GM18858 (cell line): Measurements from ENCODE around the gene CLTCL1.
"Not testable (repeated sequence)": the region's sequence is repeated elsewhere in the genome, so short reads cannot be mapped to it uniquely, and the experiment has no call there.

Source experiments
- ATAC-seq: cut with Tn5 transposase; IDR thresholded peaks from one replicate; pipeline ENCODE4 v1.9.1; 2021; ENCODE audit not compliant: unreplicated experiment

The CLTCL1 gene

GRCh38 chr22:19291218-19291579 is 320 bp downstream of the CLTCL1 start:
- no peak for ATAC-seq

GRCh38 chr22:19290400-19291217 is 910 bp downstream of the CLTCL1 start:
- no peak for ATAC-seq

GRCh38 chr22:19289475-19290161 is 1.9 kb downstream of the CLTCL1 start:
- ATAC-seq: no peak

- no peak for ATAC-seq
These were observed 3.6 kb downstream of the CLTCL1 start for GRCh38 chr22:19287889-19288288.

- ATAC-seq: no peak
These were observed 4.3 kb downstream of the CLTCL1 start for GRCh38 chr22:19287076-19287707.

- ATAC-seq: no peak
These were observed 5.7 kb downstream of the CLTCL1 start for GRCh38 chr22:19285831-19286230.

GRCh38 chr22:19279143-19279542 is 12.4 kb downstream of the CLTCL1 start:
- ATAC-seq: not testable (repeated sequence)

- no peak for ATAC-seq
These were observed 13.7 kb downstream of the CLTCL1 start for GRCh38 chr22:19277785-19278184.

- no peak for ATAC-seq
These were observed 15.5 kb downstream of the CLTCL1 start for GRCh38 chr22:19275919-19276600.

GRCh38 chr22:19275513-19275912 is 16.0 kb downstream of the CLTCL1 start:
- no peak for ATAC-seq

- no peak for ATAC-seq
These were observed 16.4 kb downstream of the CLTCL1 start for GRCh38 chr22:19275104-19275503.

GRCh38 chr22:19271856-19272535 is 19.5 kb downstream of the CLTCL1 start:
- no peak for ATAC-seq

- no peak for ATAC-seq
These were observed 20.2 kb downstream of the CLTCL1 start for GRCh38 chr22:19271273-19271855.

- no peak for ATAC-seq
These were observed 20.6 kb downstream of the CLTCL1 start for GRCh38 chr22:19270873-19271272.

GRCh38 chr22:19266547-19267086 is 24.9 kb downstream of the CLTCL1 start:
- ATAC-seq: no peak

GRCh38 chr22:19265779-19266178 is 25.7 kb downstream of the CLTCL1 start:
- ATAC-seq: no peak

- no peak for ATAC-seq
These were observed 30.7 kb downstream of the CLTCL1 start for GRCh38 chr22:19260804-19261203.

GRCh38 chr22:19260194-19260593 is 31.3 kb downstream of the CLTCL1 start:
- no peak for ATAC-seq

GRCh38 chr22:19258968-19259288 is 32.6 kb downstream of the CLTCL1 start:
- not testable (repeated sequence) for ATAC-seq

- no peak for ATAC-seq
These were observed 33.1 kb downstream of the CLTCL1 start for GRCh38 chr22:19258371-19258770.
